WTC11 (cell line): ENCODE measurements around the gene MYOF. TPM values are rescaled to one million over a fixed set of nuclear protein-coding genes. Genes with fewer than 3 reads are reported as not detected.

Source experiments
- ATAC-seq: fragments of 200-7000 bp; cut with Tn5 transposase; 2 replicates; pipeline ENCODE4 v1.10.0; 2021; ENCODE audit warnings: mild to moderate bottlenecking, moderate library complexity
- CTCF ChIA-PET: fragments of 300-600 bp; sonication (Branson Sonifier 250); formaldehyde crosslinking; loops from one replicate; lab custom pipeline; 2021; ENCODE audit warnings: antibody characterized with exemption; lab: Charles Lee
- POLR2A ChIA-PET: fragments of 350-600 bp; sonication (Branson Sonifier 250); formaldehyde crosslinking; loops from one replicate; lab custom pipeline; 2021; ENCODE audit warnings: antibody characterized with exemption; lab: Charles Lee
- DNase-seq: peaks from one replicate; pipeline ENCODE4 v3.0.0; 2021; ENCODE audit warnings: low spot score
- H3K27ac Mint-ChIP-seq: 2 replicates; pipeline ENCODE4 v1.8.0; 2021; ENCODE audit warnings: mixed read lengths
- H3K27me3 Mint-ChIP-seq: 2 replicates; pipeline ENCODE4 v1.8.0; 2021; ENCODE audit warnings: low read depth, mild to moderate bottlenecking, moderate library complexity, mixed read lengths
- H3K36me3 Mint-ChIP-seq: 2 replicates; pipeline ENCODE4 v1.8.0; 2021; ENCODE audit warnings: mixed read lengths
- H3K4me1 Mint-ChIP-seq: 2 replicates; pipeline ENCODE4 v1.8.0; 2022; ENCODE audit warnings: mixed read lengths
- H3K4me3 Mint-ChIP-seq: 2 replicates; pipeline ENCODE4 v1.8.0; 2021; ENCODE audit warnings: mild to moderate bottlenecking, moderate library complexity, mixed read lengths
- H3K9me3 Mint-ChIP-seq: 2 replicates; pipeline ENCODE4 v1.8.0; 2021; ENCODE audit warnings: mixed read lengths
- AR ChIP-seq: fragments of 250-450 bp; sonication (Bioruptor Pico); IDR thresholded peaks from 2 replicates; pipeline ENCODE4 v1.9.0; 2021; ENCODE audit warnings: mild to moderate bottlenecking
- ATF1 ChIP-seq: sonication (generic); formaldehyde crosslinking; IDR thresholded peaks from 2 replicates; pipeline ENCODE4 v1.8.1; 2023; ENCODE audit warnings: mild to moderate bottlenecking, moderate library complexity, missing genetic modification reagents
- CDX4 ChIP-seq: fragments of 250-450 bp; sonication (Bioruptor Pico); IDR thresholded peaks from 2 replicates; pipeline ENCODE4 v1.9.0; 2021; ENCODE audit warnings: moderate library complexity, mild to moderate bottlenecking, inconsistent platforms, borderline replicate concordance
- GRHL2 ChIP-seq: fragments of 250-450 bp; sonication (Bioruptor Pico); IDR thresholded peaks from 2 replicates; pipeline ENCODE4 v1.8.0; 2022; ENCODE audit warnings: mild to moderate bottlenecking, moderate library complexity; ENCODE audit not compliant: insufficient replicate concordance, severe bottlenecking
- IRF1 ChIP-seq: sonication (generic); formaldehyde crosslinking; IDR thresholded peaks from 2 replicates; pipeline ENCODE4 v1.8.0; 2023; ENCODE audit warnings: missing genetic modification reagents
- JAZF1 ChIP-seq: fragments of 250-450 bp; sonication (Bioruptor Pico); IDR thresholded peaks from 2 replicates; pipeline ENCODE4 v1.9.0; 2021; ENCODE audit warnings: moderate library complexity, mild to moderate bottlenecking, inconsistent platforms
- MYBL2 ChIP-seq: sonication (generic); formaldehyde crosslinking; IDR thresholded peaks from 2 replicates; pipeline ENCODE4 v1.8.1; 2023; ENCODE audit warnings: mild to moderate bottlenecking, moderate library complexity, missing genetic modification reagents
- NFATC4 ChIP-seq: fragments of 250-450 bp; sonication (Bioruptor Pico); IDR thresholded peaks from 2 replicates; pipeline ENCODE4 v1.9.0; 2021; ENCODE audit warnings: mild to moderate bottlenecking
- RORB ChIP-seq: fragments of 250-450 bp; sonication (Bioruptor Pico); IDR thresholded peaks from 2 replicates; pipeline ENCODE4 v1.9.0; 2021; ENCODE audit warnings: mild to moderate bottlenecking
- SP1 ChIP-seq: sonication (generic); formaldehyde crosslinking; conservative IDR thresholded peaks from 2 replicates; pipeline ENCODE4 v1.8.1; 2022; ENCODE audit warnings: missing genetic modification reagents
- ZMAT4 ChIP-seq: fragments of 250-450 bp; sonication (Bioruptor Pico); IDR thresholded peaks from 2 replicates; pipeline ENCODE4 v1.9.0; 2021; ENCODE audit warnings: mild to moderate bottlenecking
- ZNF317 ChIP-seq: sonication (generic); formaldehyde crosslinking; IDR thresholded peaks from 2 replicates; pipeline ENCODE4 v1.8.1; 2023; ENCODE audit warnings: low read depth, mild to moderate bottlenecking, moderate library complexity, missing genetic modification reagents, borderline replicate concordance
- ZNF532 ChIP-seq: fragments of 250-450 bp; sonication (Bioruptor Pico); IDR thresholded peaks from 2 replicates; pipeline ENCODE4 v1.9.0; 2021; ENCODE audit warnings: mild to moderate bottlenecking, borderline replicate concordance
- total RNA-seq: library from RNA; stranded (reverse); gene quantifications from 3 replicates; pipeline ENCODE4 v1.2.3, GENCODE V29; 2021
- TF ChIP-seq, protein P1 (sequence below): sonication (generic); formaldehyde crosslinking; IDR thresholded peaks from 2 replicates; pipeline ENCODE4 v1.8.1; 2022; ENCODE audit warnings: mild to moderate bottlenecking, missing genetic modification reagents, moderate library complexity, borderline replicate concordance
- TF ChIP-seq, protein P2 (sequence below): fragments of 200-600 bp; IDR thresholded peaks from 2 replicates; pipeline ENCODE4 v1.8.0; 2022; ENCODE audit warnings: antibody characterized with exemption

The MYOF gene
- total RNA-seq, 1 experiment from 2014 or later: 1.8 TPM

GRCh38 chr10:93271347-93271746 is 210.8 kb downstream of the MYOF start:
- peaks cover 29% of the 10 kb centered on the region for H3K27me3 Mint-ChIP-seq
- peak overlapping the region; percentile 97 for H3K27ac Mint-ChIP-seq
- no peak overlapping the region for H3K4me3 Mint-ChIP-seq
- peaks cover 37% of the 10 kb centered on the region for H3K9me3 Mint-ChIP-seq
- H3K36me3 Mint-ChIP-seq: peaks cover 35% of the 10 kb centered on the region
- ATAC-seq: 0 out of 2 replicates have a peak, but pooled peaks have one; percentile 1
- ChIA-PET CTCF (interaction anchor here (0.5 to 1.7 kb wide), 6 partner anchors 10 to 198 kb away, joined by 3 to 4 read pairs (median 4); partner anchors contain the start of gene CYP26A1), POLR2A (interaction anchor here (0.7 to 1.2 kb wide), 2 partner anchors 9 kb away, joined by 3 to 4 read pairs; no protein-coding TSS in a partner anchor)
- DNase-seq: no peak
- TF ChIP-seq AR (CRISPR knock-in tag): no peak
- TF ChIP-seq, all 79 proteins: peak for 0
- peaks cover 58% of the 10 kb centered on the region for H3K4me1 Mint-ChIP-seq

DNA sequence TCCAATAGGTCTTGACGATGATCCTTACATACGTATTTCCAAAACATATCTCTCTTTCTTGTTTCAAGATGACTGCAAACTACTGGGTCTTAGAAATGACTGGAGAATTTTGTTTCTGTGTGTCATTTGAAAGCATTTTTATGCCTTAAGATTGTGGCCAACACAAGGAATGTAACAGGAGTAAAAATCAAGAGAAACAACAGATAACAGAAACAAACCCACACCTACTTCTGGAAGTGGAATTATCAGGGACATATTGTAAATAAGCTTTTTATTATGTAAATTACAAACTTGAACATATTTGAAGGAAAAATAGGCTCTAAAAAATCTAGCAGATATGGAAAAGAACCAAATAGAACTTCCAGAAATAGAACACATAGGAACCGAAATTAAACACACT is 212.9 kb downstream of the MYOF start:
- Mint-ChIP-seq H3K9me3 (peaks cover 43% of the 10 kb centered on the region), H3K4me3 (no peak overlapping the region), H3K27me3 (peaks cover 40% of the 10 kb centered on the region), H3K4me1 (peaks cover 42% of the 10 kb centered on the region), H3K27ac (no peak overlapping the region), H3K36me3 (peaks cover 44% of the 10 kb centered on the region)
- ChIA-PET POLR2A (no interaction called here), CTCF (no interaction called here)
- no peak for ATAC-seq
- DNase-seq: no peak
- peak; percentile 61; the same call in 1 of the 2 replicates for TF ChIP-seq ZNF317 (CRISPR knock-in tag)
- no peak for TF ChIP-seq ATF1 (CRISPR knock-in tag)

DNA sequence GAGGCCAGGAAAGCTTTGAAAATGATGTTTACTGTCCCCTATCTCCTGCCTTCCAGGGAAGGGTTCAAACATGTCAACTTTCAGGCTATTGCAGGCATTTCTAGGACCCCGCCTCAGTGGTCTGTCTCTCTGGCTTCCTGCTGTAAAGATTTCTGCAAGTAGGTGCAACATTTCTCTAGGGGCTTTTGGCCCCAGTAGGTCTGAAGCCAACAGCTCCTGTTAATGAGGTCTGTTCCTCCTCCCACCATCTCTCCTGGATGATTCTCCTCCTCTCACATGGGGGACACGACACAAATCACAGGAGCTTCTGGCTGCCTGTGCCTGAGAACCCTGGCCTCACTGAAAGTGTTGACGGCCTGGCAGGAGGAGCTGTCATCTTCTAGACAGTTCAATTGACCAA is 214.1 kb downstream of the MYOF start:
- H3K27me3 Mint-ChIP-seq: peaks cover 40% of the 10 kb centered on the region
- peaks cover 45% of the 10 kb centered on the region for H3K36me3 Mint-ChIP-seq
- POLR2A ChIA-PET: no interaction called here
- ATAC-seq (no peak), DNase-seq (no peak)
- CTCF ChIA-PET: no interaction called here
- TF ChIP-seq IRF1 (CRISPR knock-in tag) (no peak), SP1 (CRISPR knock-in tag) (no peak), MYBL2 (CRISPR knock-in tag) (no peak), CDX4 (CRISPR knock-in tag) (no peak), JAZF1 (CRISPR knock-in tag) (no peak), GRHL2 (no peak)
- peaks cover 44% of the 10 kb centered on the region for H3K9me3 Mint-ChIP-seq
- H3K27ac Mint-ChIP-seq: no peak overlapping the region
- H3K4me3 Mint-ChIP-seq: no peak overlapping the region
- peaks cover 37% of the 10 kb centered on the region for H3K4me1 Mint-ChIP-seq

DNA sequence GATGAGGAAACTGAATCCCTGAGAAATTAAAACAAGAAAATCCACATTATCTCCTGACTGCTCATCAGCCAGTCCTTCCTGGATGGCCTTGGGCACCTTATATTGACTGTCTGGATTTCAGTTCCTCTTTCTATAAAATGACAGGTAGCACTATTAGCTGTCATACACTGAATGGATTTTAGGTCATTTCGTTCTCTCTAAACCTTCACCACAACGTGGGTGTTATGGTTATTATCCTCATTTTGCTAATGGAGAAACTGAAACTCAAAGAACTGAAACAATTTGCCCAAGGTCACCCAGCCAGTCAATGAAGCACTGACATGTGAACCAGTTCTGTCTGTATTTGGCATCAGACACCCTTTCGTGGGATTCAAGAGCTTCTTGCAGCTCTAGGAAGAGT is 214.6 kb downstream of the MYOF start:
- peaks cover 44% of the 10 kb centered on the region for H3K9me3 Mint-ChIP-seq
- peaks cover 37% of the 10 kb centered on the region for H3K4me1 Mint-ChIP-seq
- H3K27ac Mint-ChIP-seq: no peak overlapping the region
- no peak for ATAC-seq
- no peak overlapping the region for H3K4me3 Mint-ChIP-seq
- peaks cover 40% of the 10 kb centered on the region for H3K27me3 Mint-ChIP-seq
- POLR2A ChIA-PET: no interaction called here
- peaks cover 45% of the 10 kb centered on the region for H3K36me3 Mint-ChIP-seq
- CTCF ChIA-PET: no interaction called here
- no peak for DNase-seq
- TF ChIP-seq ZMAT4 (CRISPR knock-in tag) (no peak), ZNF532 (CRISPR knock-in tag) (no peak), RORB (no peak), NFATC4 (CRISPR knock-in tag) (no peak), CDX4 (CRISPR knock-in tag) (no peak), ATF1 (CRISPR knock-in tag) (no peak)
- TF ChIP-seq, protein P1, sequence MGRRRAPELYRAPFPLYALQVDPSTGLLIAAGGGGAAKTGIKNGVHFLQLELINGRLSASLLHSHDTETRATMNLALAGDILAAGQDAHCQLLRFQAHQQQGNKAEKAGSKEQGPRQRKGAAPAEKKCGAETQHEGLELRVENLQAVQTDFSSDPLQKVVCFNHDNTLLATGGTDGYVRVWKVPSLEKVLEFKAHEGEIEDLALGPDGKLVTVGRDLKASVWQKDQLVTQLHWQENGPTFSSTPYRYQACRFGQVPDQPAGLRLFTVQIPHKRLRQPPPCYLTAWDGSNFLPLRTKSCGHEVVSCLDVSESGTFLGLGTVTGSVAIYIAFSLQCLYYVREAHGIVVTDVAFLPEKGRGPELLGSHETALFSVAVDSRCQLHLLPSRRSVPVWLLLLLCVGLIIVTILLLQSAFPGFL: no peak
- TF ChIP-seq, protein P2, sequence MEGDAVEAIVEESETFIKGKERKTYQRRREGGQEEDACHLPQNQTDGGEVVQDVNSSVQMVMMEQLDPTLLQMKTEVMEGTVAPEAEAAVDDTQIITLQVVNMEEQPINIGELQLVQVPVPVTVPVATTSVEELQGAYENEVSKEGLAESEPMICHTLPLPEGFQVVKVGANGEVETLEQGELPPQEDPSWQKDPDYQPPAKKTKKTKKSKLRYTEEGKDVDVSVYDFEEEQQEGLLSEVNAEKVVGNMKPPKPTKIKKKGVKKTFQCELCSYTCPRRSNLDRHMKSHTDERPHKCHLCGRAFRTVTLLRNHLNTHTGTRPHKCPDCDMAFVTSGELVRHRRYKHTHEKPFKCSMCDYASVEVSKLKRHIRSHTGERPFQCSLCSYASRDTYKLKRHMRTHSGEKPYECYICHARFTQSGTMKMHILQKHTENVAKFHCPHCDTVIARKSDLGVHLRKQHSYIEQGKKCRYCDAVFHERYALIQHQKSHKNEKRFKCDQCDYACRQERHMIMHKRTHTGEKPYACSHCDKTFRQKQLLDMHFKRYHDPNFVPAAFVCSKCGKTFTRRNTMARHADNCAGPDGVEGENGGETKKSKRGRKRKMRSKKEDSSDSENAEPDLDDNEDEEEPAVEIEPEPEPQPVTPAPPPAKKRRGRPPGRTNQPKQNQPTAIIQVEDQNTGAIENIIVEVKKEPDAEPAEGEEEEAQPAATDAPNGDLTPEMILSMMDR: no peak
